D721Med (cell line): Measurements from ENCODE around the gene CRYZL1.

Experiments used
- DNase-seq: peaks from one replicate; pipeline ENCODE4 v3.0.0; 2011; ENCODE audit warnings: low spot score; ENCODE audit not compliant: insufficient read length
- FAIRE-seq: peaks from 2 replicates; lab custom pipeline; 2011; peaks lifted over from hg19 to GRCh38; lab: Jason Lieb, UNC
- TF ChIP-seq, protein P1 (sequence below): IDR thresholded peaks from 2 replicates; pipeline ENCODE4 v1.5.1; 2012; ENCODE audit warnings: mild to moderate bottlenecking, control low read depth; ENCODE audit not compliant: insufficient read depth; ENCODE audit errors: missing control alignments

CRYZL1 gene

DNA sequence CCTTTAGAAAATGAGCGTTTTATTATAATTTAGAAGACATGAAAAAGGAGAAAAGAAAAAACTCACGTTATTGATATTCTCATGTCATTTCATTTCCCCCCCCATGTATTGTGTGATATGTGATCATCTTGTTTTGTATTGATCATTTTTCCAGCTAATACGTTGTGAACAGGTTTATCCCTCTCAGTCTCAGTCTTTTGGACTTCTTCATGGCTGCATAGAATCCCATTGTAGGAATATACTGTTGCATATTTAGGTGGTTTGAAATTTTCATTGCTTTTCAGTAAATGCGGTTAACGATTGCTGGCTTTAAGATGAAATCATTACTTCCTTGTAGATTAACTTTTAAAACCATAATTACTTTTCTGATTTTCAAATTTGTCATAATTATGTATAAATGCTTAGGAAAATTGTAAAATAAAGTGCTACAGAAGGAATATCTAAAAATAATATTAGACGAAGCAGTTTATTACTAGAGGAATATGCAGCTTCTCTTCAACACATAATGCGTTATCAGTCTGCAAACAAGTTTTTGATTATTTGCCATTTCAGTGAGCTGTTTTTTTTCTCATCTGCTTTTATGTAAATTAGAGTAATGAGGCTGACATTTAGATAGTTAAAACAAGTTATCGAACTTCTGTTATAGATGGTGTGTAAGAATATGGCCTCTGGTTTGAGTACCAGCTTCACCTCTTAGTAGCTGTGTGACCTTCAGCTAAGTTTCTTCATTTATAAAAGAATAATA, 96.9 kb downstream of the CRYZL1 start:
- FAIRE-seq (no peak), DNase-seq (no peak)
- TF ChIP-seq, protein P1, sequence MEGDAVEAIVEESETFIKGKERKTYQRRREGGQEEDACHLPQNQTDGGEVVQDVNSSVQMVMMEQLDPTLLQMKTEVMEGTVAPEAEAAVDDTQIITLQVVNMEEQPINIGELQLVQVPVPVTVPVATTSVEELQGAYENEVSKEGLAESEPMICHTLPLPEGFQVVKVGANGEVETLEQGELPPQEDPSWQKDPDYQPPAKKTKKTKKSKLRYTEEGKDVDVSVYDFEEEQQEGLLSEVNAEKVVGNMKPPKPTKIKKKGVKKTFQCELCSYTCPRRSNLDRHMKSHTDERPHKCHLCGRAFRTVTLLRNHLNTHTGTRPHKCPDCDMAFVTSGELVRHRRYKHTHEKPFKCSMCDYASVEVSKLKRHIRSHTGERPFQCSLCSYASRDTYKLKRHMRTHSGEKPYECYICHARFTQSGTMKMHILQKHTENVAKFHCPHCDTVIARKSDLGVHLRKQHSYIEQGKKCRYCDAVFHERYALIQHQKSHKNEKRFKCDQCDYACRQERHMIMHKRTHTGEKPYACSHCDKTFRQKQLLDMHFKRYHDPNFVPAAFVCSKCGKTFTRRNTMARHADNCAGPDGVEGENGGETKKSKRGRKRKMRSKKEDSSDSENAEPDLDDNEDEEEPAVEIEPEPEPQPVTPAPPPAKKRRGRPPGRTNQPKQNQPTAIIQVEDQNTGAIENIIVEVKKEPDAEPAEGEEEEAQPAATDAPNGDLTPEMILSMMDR: no peak

DNA sequence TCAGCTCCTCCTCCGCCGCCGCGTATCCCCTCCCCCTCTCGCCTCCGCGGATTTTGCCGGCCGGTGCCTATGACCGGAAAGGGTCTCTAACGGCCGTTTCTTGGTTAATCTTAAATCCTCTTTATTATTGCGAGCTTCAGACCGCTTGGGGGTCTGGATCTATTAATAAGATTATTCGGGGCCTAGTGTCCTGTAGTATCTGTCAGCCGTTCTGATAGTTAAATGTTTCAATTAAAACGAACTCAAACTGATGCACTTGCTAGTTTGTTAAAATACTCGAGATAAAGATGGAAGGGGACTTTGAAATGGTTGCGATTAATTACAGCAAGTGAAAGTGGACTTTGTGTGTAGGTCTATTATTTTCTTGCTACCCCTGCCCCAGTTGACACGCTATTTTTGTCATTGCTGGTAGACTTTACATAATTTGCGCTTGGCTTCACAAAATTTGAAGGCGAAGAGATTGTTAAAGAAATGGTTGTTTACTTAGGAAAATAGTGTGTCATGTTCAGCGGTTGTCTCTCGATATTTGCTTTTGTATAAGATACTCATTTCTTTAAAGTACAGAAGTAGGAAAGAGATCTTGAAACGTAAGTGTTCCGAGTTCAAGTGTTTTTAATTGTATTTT, 97.9 kb downstream of the CRYZL1 start:
- TF ChIP-seq, protein P1: no peak
- DNase-seq (no peak), FAIRE-seq (no peak)

DNA sequence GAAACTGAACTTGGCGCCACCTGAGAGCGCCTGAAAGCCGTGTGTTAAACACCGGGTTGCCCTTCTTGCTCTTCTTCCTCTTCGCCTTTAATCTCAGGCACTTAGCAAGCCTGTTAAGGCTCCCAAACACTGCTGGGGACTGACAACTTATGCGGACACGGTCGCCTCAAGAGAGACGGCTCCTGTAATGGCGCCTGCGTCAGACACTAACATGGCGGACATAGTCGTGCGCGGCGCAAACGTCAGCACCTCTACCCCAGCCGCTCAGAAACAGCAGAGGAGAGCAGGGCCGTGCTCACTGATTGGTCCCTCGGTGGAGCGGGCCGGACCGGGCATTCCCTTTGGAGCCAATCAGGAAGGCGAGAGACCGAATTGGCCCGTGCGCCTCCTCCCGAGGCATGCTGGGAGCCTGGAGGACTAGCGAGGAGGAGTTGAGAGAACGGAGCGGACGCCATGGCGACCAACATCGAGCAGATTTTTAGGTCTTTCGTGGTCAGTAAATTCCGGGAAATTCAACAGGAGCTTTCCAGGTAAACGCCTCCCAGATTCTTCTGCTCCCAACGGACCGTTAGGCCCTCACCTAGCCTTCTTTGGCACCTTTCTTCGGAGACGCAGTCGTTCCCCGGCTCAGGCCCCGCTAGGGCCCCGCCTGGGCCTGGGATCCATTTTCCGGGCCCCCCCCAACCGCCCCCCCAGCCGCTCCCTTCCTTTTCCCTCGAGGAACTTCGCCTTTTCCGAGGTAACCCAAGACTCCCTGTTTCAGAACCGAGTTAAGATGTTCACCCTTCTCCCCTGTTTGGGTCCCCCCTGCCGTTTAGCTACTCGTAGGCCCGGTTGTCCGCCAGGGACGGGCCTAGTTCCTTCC, 98.7 kb downstream of the CRYZL1 start, which contains the start of gene SON:
TSS of gene SON (plus strand) at position 399 of the 865 bp plus-strand sequence. CDS start at position 454, 55 bp downstream.
- TF ChIP-seq, protein P1: no peak
- DNase-seq: peak; percentile 41
- no peak for FAIRE-seq

DNA sequence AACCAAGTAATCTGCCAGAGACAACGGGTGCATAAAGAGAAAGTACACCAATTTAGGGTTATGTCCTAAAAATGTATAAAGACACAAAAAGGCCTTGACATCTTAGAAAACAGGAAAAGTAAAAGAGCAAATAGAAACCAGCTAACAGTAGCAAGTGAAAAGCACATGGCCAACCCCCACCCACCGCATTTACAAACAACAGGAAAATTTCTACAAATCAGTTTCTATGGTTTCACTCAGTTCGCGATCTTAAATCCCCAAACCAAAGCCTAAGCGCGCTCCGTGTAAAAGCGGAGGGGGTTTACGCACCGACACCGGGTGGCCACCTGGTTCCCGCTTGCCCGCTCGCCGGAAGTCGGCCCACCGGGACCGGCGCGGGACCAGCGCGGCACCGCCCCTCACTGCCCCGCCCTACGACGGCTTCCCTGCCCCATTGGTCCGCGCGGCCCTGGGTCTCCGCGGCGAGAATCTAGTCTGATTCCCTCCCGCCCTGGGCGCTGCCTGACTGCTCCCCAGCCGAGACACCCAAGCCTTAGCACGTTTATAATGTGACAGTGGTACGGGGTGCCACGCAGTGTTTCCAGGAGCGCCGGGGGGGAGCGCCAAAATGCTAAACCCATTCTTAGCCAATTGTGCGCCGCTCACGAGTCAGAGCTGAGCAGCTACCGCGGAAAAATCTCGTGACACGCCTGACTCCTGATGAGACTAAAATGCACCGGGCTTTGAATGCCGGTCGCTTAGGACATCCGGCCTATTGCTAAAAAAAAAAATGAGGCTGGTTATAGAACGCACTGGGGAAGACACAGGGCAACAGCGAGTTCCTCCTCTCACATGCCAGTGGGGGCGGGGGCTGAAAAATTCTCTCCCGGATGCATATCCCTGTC, 99.5 kb downstream of the CRYZL1 start, which contains the start of gene GART:
TSS of gene GART (minus strand) at position 362 of the 884 bp plus-strand sequence. CDS start 2,802 bp downstream, outside the sequence.
- DNase-seq (no peak), FAIRE-seq (no peak)
- TF ChIP-seq, protein P1: no peak

DNA sequence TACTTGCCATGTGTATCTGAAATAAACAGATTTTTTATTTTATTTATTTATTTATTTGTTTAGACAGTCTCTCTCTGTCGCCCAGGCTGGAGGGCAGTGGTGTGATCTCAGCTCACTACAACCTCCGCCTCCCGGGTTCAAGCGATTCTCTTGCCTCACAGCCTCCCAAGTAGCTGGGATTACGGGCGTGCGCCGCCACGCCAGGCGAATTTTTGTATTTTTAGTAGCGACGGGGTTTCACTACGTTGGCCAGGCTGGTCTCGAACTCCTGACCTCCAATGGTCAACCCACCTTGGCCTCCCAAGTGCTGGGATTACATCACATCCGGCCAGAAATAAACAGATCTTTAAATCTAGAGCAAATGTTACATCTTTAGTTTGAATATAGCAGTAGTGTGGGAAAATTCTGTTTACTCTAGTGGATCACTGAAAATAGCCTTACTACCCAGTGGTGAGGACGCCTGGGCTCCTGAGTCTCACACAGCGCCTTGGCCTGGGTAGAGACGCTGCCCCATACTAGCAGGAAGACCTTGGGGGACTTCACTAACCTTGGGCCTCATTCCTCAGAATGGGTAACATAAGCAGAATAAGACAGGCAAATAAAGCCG, 100.3 kb downstream of the CRYZL1 start:
- no peak for FAIRE-seq
- DNase-seq: no peak
- TF ChIP-seq, protein P1: no peak

DNA sequence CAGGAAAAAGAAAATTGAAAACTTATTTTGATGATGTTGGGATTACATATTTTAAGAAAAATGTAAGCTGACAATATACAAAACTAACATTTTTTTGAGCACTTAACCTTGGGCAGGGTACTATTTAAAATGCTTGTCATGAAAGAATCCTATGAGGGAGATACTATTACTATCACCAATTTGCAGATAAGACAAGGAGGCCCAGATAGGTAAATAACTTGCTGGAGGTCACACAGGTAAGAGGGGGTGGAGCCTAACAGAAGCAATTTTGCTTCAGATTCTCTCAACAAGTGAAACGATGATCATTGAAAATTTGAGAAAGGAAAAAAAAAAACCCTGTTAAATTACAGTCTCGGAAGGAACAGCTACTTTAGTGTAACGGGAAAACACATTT, 100.8 kb downstream of the CRYZL1 start:
- no peak for DNase-seq

More for the DNA sequence above, 100.8 kb downstream of the CRYZL1 start:
- TF ChIP-seq, protein P1: no peak
- FAIRE-seq: no peak
